Suprapubic skin (tissue), 3 donors: ENCODE results near the gene FKBP9.

Experiments used
- CTCF ChIP-seq, 2 donors: fragments of 200-600 bp in 1 of 2; fragments of 450-650 bp in 1 of 2; sonication (generic) in 1 of 2; IDR thresholded peaks; one replicate each; pipeline ENCODE4 v1.5.1; 2016 to 2019; ENCODE audit warnings: antibody characterized with exemption in 2 of 2, mild to moderate bottlenecking in 1 of 2, moderate library complexity in 1 of 2
- POLR2AphosphoS5 ChIP-seq, 3 donors: sonication (generic); formaldehyde crosslinking; IDR thresholded peaks; one replicate each; pipeline ENCODE4 v1.6.1; 2017; ENCODE audit warnings: antibody characterized with exemption in 3 of 3

GRCh38 chr7:32941681-32942414 is 15.4 kb upstream of the FKBP9 start:
- TF ChIP-seq CTCF (IDR thresholded peaks at IDR 0.05) (no peak), POLR2AphosphoS5 (IDR thresholded peaks at IDR 0.05) (no peak)
